MM.1S (cell line): Measurements from ENCODE around the gene NFYC.

Experiments used
- DNase-seq: peaks from one replicate; pipeline ENCODE4 v3.0.0-alpha.2; 2015
- H2AFZ ChIP-seq: fragments of 300-600 bp; sonication (generic); 2 replicates; pipeline ENCODE4 v1.6.0; 2016; ENCODE audit warnings: antibody characterized with exemption, low read length
- H3F3A ChIP-seq: fragments of 300-600 bp; sonication (generic); 2 replicates; pipeline ENCODE4 v1.6.1; 2016; ENCODE audit warnings: mild to moderate bottlenecking, antibody characterized with exemption, low read length, moderate library complexity, mixed read lengths; ENCODE audit not compliant: insufficient read depth
- H3K27ac ChIP-seq: fragments of 300-600 bp; sonication (generic); 2 replicates; pipeline ENCODE4 v1.5.1; 2016; ENCODE audit warnings: mild to moderate bottlenecking, low read length
- H3K27me3 ChIP-seq: fragments of 300-600 bp; sonication (generic); replicated peaks from 2 replicates; pipeline ENCODE4 v1.6.0; 2016; ENCODE audit warnings: low read length; ENCODE audit not compliant: insufficient read depth
- H3K36me3 ChIP-seq: fragments of 300-600 bp; sonication (generic); replicated peaks from 2 replicates; pipeline ENCODE4 v1.6.1; 2016; ENCODE audit warnings: mild to moderate bottlenecking, low read length, mixed read lengths; ENCODE audit not compliant: insufficient read depth
- H3K4me1 ChIP-seq: fragments of 300-600 bp; sonication (generic); 2 replicates; pipeline ENCODE4 v1.6.1; 2016; ENCODE audit warnings: low read length, mixed read lengths
- H3K4me2 ChIP-seq: fragments of 300-600 bp; sonication (generic); 2 replicates; pipeline ENCODE4 v1.6.0; 2016; ENCODE audit warnings: low read depth, low read length
- H3K4me3 ChIP-seq: fragments of 300-600 bp; sonication (generic); 2 replicates; pipeline ENCODE4 v1.5.1; 2016; ENCODE audit warnings: low read length, mixed read lengths
- H3K79me2 ChIP-seq: fragments of 300-600 bp; sonication (generic); 2 replicates; pipeline ENCODE4 v1.6.1; 2016; ENCODE audit warnings: mixed run types, low read length, mixed read lengths
- H3K9ac ChIP-seq: fragments of 300-600 bp; sonication (generic); 2 replicates; pipeline ENCODE4 v1.6.1; 2016; ENCODE audit warnings: low read length, mixed read lengths
- H3K9me2 ChIP-seq: fragments of 300-600 bp; sonication (generic); replicated peaks from 2 replicates; pipeline ENCODE4 v1.6.1; 2016; ENCODE audit warnings: mild to moderate bottlenecking, low read length, mixed read lengths; ENCODE audit not compliant: insufficient read depth
- H3K9me3 ChIP-seq: fragments of 300-600 bp; sonication (generic); replicated peaks from 2 replicates; pipeline ENCODE4 v1.6.1; 2016; ENCODE audit warnings: mild to moderate bottlenecking, low read length, mixed read lengths; ENCODE audit not compliant: insufficient read depth
- H4K20me1 ChIP-seq: fragments of 300-600 bp; sonication (generic); 2 replicates; pipeline ENCODE4 v1.6.1; 2016; ENCODE audit warnings: mild to moderate bottlenecking, low read length, moderate library complexity, mixed read lengths; ENCODE audit not compliant: insufficient read depth
- CTCF ChIP-seq: fragments of 300-600 bp; sonication (generic); IDR thresholded peaks from 2 replicates; pipeline ENCODE4 v1.5.1; 2016; ENCODE audit warnings: antibody characterized with exemption, low read length, mixed read lengths
- EZH2 ChIP-seq: fragments of 300-600 bp; sonication (generic); optimal IDR thresholded peaks from 2 replicates; pipeline ENCODE3; 2017; ENCODE audit warnings: low read depth, mild to moderate bottlenecking, antibody characterized with exemption, low read length, mixed read lengths
- EZH2phosphoT487 ChIP-seq: fragments of 300-600 bp; sonication (generic); IDR thresholded peaks from 2 replicates; pipeline ENCODE4 v1.6.1; 2018; ENCODE audit warnings: antibody characterized with exemption, low read length

NFYC gene

DNA sequence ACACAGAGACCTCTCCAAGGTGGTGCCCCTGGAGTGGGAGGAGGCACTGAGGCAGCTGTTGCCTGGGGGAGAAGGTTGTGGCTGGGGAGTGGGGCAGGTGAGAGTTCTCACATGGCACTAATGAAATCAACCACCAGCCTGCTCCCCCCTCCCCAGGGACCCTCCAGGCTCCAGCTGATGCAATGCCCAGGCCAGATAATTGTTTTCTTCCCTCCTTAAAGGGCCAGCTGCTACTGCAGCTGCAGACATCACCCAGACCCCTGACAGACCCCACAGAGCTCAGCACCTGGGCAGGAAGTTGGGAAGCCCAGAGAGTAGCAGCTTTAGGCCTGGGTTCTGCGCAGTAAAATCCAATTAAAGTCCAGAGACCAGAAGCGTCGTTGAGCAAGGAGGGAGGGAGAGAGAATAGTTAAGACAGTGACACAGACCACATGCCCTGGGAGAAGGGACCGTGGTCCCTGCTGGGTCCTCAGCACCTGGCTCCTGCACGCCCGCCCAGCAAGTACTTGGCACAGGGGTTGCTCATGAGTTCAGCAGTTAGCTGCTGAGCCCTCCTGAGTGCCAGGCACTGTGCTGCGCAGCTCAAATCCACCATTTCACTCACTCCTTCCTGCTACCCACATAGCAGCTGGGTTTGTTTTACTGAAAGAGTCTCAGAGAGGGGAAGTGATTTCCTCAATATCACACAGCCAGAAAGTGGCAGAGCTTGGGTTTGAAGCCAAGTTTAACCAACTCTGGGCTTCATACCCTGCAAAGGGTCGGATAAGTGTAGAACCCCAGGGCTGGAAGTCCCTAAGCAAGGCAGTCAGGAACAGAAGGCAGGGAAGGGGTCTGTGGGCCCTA lies 28.0 kb upstream of the NFYC start:
- Histone ChIP-seq H3K4me1 (peaks cover 7% of the 10 kb centered on the region; the same call in 1 of the 2 replicates), H3K27ac (no peak overlapping the region), H3K4me2 (no peak overlapping the region), H3K27me3 (no peaks in the 10 kb centered on the region), H3K36me3 (no peaks in the 10 kb centered on the region), H2AFZ (no peak overlapping the region), H3K4me3 (no peak overlapping the region), H3K9me2 (no peaks in the 10 kb centered on the region), H3K9me3 (no peaks in the 10 kb centered on the region), H3K9ac (no peak overlapping the region), H3F3A (no peaks in the 10 kb centered on the region), H4K20me1 (no peaks in the 10 kb centered on the region), H3K79me2 (no peaks in the 10 kb centered on the region)
- DNase-seq = no peak
- no peak for TF ChIP-seq CTCF
- TF ChIP-seq EZH2phosphoT487 = no peak
- no peak for TF ChIP-seq EZH2

- no peak overlapping the region for H3K27ac ChIP-seq
- H3K27me3 ChIP-seq = no peaks in the 10 kb centered on the region
- H3K79me2 ChIP-seq = no peaks in the 10 kb centered on the region
- no peak overlapping the region for H2AFZ ChIP-seq
- no peaks in the 10 kb centered on the region for H3K36me3 ChIP-seq
- no peaks in the 10 kb centered on the region for H3K9me3 ChIP-seq
- H4K20me1 ChIP-seq = no peaks in the 10 kb centered on the region
- no peak overlapping the region for H3K4me2 ChIP-seq
- DNase-seq = no peak
- no peak overlapping the region for H3K4me3 ChIP-seq
- H3F3A ChIP-seq = no peaks in the 10 kb centered on the region
- H3K9ac ChIP-seq = no peak overlapping the region
- TF ChIP-seq EZH2 = no peak
- TF ChIP-seq EZH2phosphoT487 = no peak
- H3K9me2 ChIP-seq = no peaks in the 10 kb centered on the region
- H3K4me1 ChIP-seq = peaks cover 8% of the 10 kb centered on the region; the same call in 1 of the 2 replicates
These were observed 27.4 kb upstream of the NFYC start for GRCh38 chr1:40664167-40664537.

GRCh38 chr1:40664791-40665190 lies 26.7 kb upstream of the NFYC start:
- no peak overlapping the region for H3K9ac ChIP-seq

More at GRCh38 chr1:40664791-40665190, 26.7 kb upstream of the NFYC start:
- no peak for DNase-seq
- H2AFZ ChIP-seq = no peak overlapping the region
- no peak overlapping the region for H3K27ac ChIP-seq
- no peak overlapping the region for H3K4me3 ChIP-seq
- no peaks in the 10 kb centered on the region for H3K36me3 ChIP-seq
- no peaks in the 10 kb centered on the region for H3F3A ChIP-seq
- no peaks in the 10 kb centered on the region for H3K27me3 ChIP-seq
- H3K4me2 ChIP-seq = peak overlapping the region; percentile 94; the same call in 1 of the 2 replicates
- no peaks in the 10 kb centered on the region for H3K79me2 ChIP-seq
- H3K4me1 ChIP-seq = peaks cover 8% of the 10 kb centered on the region; the same call in 1 of the 2 replicates
- no peaks in the 10 kb centered on the region for H4K20me1 ChIP-seq
- no peaks in the 10 kb centered on the region for H3K9me3 ChIP-seq
- no peak for TF ChIP-seq EZH2
- TF ChIP-seq CTCF = no peak
- no peak for TF ChIP-seq EZH2phosphoT487
- no peaks in the 10 kb centered on the region for H3K9me2 ChIP-seq
